GM23338 (cell line): ENCODE results near the gene DUSP18. TPM values are rescaled to one million over a fixed set of nuclear protein-coding genes. Genes with fewer than 3 reads are reported as not detected.

Experiments
- ATAC-seq: fragments of 200-7000 bp; cut with Tn5 transposase; 3 replicates; pipeline ENCODE4 v1.9.1; 2020
- DNase-seq: peaks from one replicate; pipeline ENCODE4 v3.0.0-alpha.2; 2015; ENCODE audit warnings: low spot score
- H2AFZ ChIP-seq: fragments of 200-600 bp; sonication (generic); 2 replicates; pipeline ENCODE4 v1.8.0; 2016; ENCODE audit warnings: antibody characterized with exemption, mild to moderate bottlenecking, moderate library complexity
- H3F3A ChIP-seq: fragments of 200-600 bp; sonication (generic); replicated peaks from 2 replicates; pipeline ENCODE4 v1.8.0; 2017; ENCODE audit warnings: antibody characterized with exemption, mixed run types, low read depth
- H3K27ac ChIP-seq: fragments of 200-600 bp; sonication (generic); 2 replicates; pipeline ENCODE4 v1.6.1; 2016; ENCODE audit warnings: low read depth
- H3K27me3 ChIP-seq: fragments of 200-600 bp; sonication (generic); 2 replicates; pipeline ENCODE4 v1.8.0; 2016; ENCODE audit warnings: mild to moderate bottlenecking, mixed run types, moderate library complexity; ENCODE audit not compliant: insufficient read depth
- H3K36me3 ChIP-seq: fragments of 200-600 bp; sonication (generic); 2 replicates; pipeline ENCODE4 v1.8.0; 2016; ENCODE audit warnings: mild to moderate bottlenecking; ENCODE audit not compliant: insufficient read depth
- H3K4me1 ChIP-seq: fragments of 200-600 bp; sonication (generic); 2 replicates; pipeline ENCODE4 v1.8.0; 2016; ENCODE audit warnings: mild to moderate bottlenecking, moderate library complexity; ENCODE audit not compliant: insufficient read depth
- H3K4me2 ChIP-seq: fragments of 200-600 bp; sonication (generic); 2 replicates; pipeline ENCODE4 v1.7.1; 2017; ENCODE audit warnings: mixed run types
- H3K4me3 ChIP-seq: fragments of 200-600 bp; sonication (generic); 2 replicates; pipeline ENCODE4 v1.6.1; 2016; ENCODE audit warnings: mixed run types
- H3K79me2 ChIP-seq: fragments of 200-600 bp; sonication (generic); replicated peaks from 2 replicates; pipeline ENCODE4 v1.8.0; 2017; ENCODE audit warnings: mild to moderate bottlenecking; ENCODE audit not compliant: insufficient read depth
- H3K9me2 ChIP-seq: fragments of 200-600 bp; sonication (generic); 2 replicates; pipeline ENCODE4 v1.8.0; 2017; ENCODE audit not compliant: insufficient read depth
- H4K20me1 ChIP-seq: fragments of 200-600 bp; sonication (generic); replicated peaks from 2 replicates; pipeline ENCODE4 v1.8.0; 2017; ENCODE audit warnings: mild to moderate bottlenecking; ENCODE audit not compliant: insufficient read depth
- H3K27ac Mint-ChIP-seq: 2 replicates; pipeline ENCODE4 v1.8.0; 2020; ENCODE audit warnings: inconsistent platforms, mild to moderate bottlenecking, moderate library complexity, mixed read lengths
- H3K27me3 Mint-ChIP-seq: 3 replicates; pipeline ENCODE4 v1.8.0; 2022; ENCODE audit warnings: low read depth, mild to moderate bottlenecking, moderate library complexity, mixed read lengths, inconsistent platforms; ENCODE audit not compliant: insufficient read depth, poor library complexity
- H3K36me3 Mint-ChIP-seq: 3 replicates; pipeline ENCODE4 v1.8.0; 2021; ENCODE audit warnings: low read depth, mild to moderate bottlenecking, inconsistent platforms, moderate library complexity, mixed read lengths
- H3K4me1 Mint-ChIP-seq: 3 replicates; pipeline ENCODE4 v1.8.0; 2020; ENCODE audit warnings: mild to moderate bottlenecking, inconsistent platforms, mixed read lengths
- H3K4me3 Mint-ChIP-seq: 3 replicates; pipeline ENCODE4 v1.8.0; 2021; ENCODE audit warnings: moderate library complexity, mild to moderate bottlenecking, inconsistent platforms, mixed read lengths
- H3K9me3 Mint-ChIP-seq: 3 replicates; pipeline ENCODE4 v1.8.0; 2020; ENCODE audit warnings: moderate library complexity, mild to moderate bottlenecking, inconsistent platforms, mixed read lengths
- CREB1 ChIP-seq: fragments of 250-450 bp; sonication (Bioruptor Pico); IDR thresholded peaks from 2 replicates; pipeline ENCODE4 v1.5.0; 2020; ENCODE audit warnings: low read depth, mild to moderate bottlenecking, moderate library complexity
- CTCF ChIP-seq, 2 experiments: fragments of 200-600 bp in 1 of 2; sonication (generic) in 1 of 2; conservative IDR thresholded peaks; 2 replicates each; pipeline versions ENCODE4 v1.5.1 to v1.6.1; 2016 to 2017; ENCODE audit warnings: antibody characterized with exemption in 2 of 2, low read depth in 2 of 2, mild to moderate bottlenecking in 2 of 2, moderate library complexity in 1 of 2
- ETS1 ChIP-seq: IDR thresholded peaks from 2 replicates; pipeline ENCODE4 v1.6.1; 2016; ENCODE audit warnings: antibody characterized with exemption
- EZH2 ChIP-seq: fragments of 200-600 bp; sonication (generic); IDR thresholded peaks from one replicate; pipeline ENCODE4 v1.8.0; 2017; ENCODE audit warnings: antibody characterized with exemption, mild to moderate bottlenecking, low read depth; ENCODE audit not compliant: unreplicated experiment
- EZH2phosphoT487 ChIP-seq: fragments of 200-600 bp; sonication (generic); IDR thresholded peaks from one replicate; pipeline ENCODE4 v1.8.1; 2018; ENCODE audit warnings: antibody characterized with exemption; ENCODE audit not compliant: unreplicated experiment
- JUNB ChIP-seq: IDR thresholded peaks from one replicate; pipeline ENCODE4 v1.6.1; 2016; ENCODE audit warnings: antibody characterized with exemption; ENCODE audit not compliant: unreplicated experiment
- NANOG ChIP-seq: IDR thresholded peaks from 2 replicates; pipeline ENCODE4 v1.6.1; 2016; ENCODE audit warnings: antibody characterized with exemption, borderline replicate concordance
- POLR2AphosphoS5 ChIP-seq: IDR thresholded peaks from 2 replicates; pipeline ENCODE4 v1.6.1; 2016; ENCODE audit warnings: antibody characterized with exemption, low read depth
- REST ChIP-seq: IDR thresholded peaks from one replicate; pipeline ENCODE4 v1.6.1; 2018; ENCODE audit warnings: antibody characterized with exemption; ENCODE audit not compliant: unreplicated experiment
- STAT1 ChIP-seq: IDR thresholded peaks from one replicate; pipeline ENCODE4 v1.6.1; 2016; ENCODE audit warnings: antibody characterized with exemption; ENCODE audit not compliant: unreplicated experiment
- ZNF114 ChIP-seq: fragments of 250-450 bp; sonication (Bioruptor Pico); IDR thresholded peaks from 2 replicates; pipeline ENCODE4 v1.5.0; 2020; ENCODE audit warnings: mild to moderate bottlenecking, moderate library complexity
- ZNF331 ChIP-seq: fragments of 250-450 bp; sonication (Bioruptor Pico); IDR thresholded peaks from 2 replicates; pipeline ENCODE4 v1.5.0; 2020; ENCODE audit warnings: low read depth, mild to moderate bottlenecking, moderate library complexity
- ZNF462 ChIP-seq: fragments of 250-450 bp; sonication (Bioruptor Pico); IDR thresholded peaks from 2 replicates; pipeline ENCODE4 v1.5.0; 2020; ENCODE audit warnings: mild to moderate bottlenecking, moderate library complexity
- polyA plus RNA-seq: library from polyadenylated mRNA; unstranded; fragments of >200 nt; fragmentation: Nextera tagmentation; extraction: Ambion mirVana; gene quantifications from 2 replicates; pipeline ENCODE4 v1.2.1, GENCODE V29; 2016
- total RNA-seq: library from RNA; depleted of rRNA; stranded (reverse); fragments of >200 nt; shearing (Covaris generic); gene quantifications from 2 replicates; pipeline ENCODE4 v1.2.3, GENCODE V29; 2014

The DUSP18 gene
- total and polyA plus RNA-seq, 2 experiments from 2014 or later: 2.2 to 2.7 TPM

GRCh38 chr22:30664798-30665197 lies 2.9 kb downstream of the DUSP18 start:
- ATAC-seq: no peak
- peaks cover 14% of the 10 kb centered on the region for H3K27me3 Mint-ChIP-seq
- H3K4me3 ChIP-seq: no peak overlapping the region
- H3K27ac ChIP-seq: no peak overlapping the region
- H3K27ac Mint-ChIP-seq: no peak overlapping the region
- 0 out of 3 replicates have a peak, but pooled peaks cover under 1% of the 10 kb centered on the region for H3K36me3 Mint-ChIP-seq
- DNase-seq: no peak
- H3K9me3 Mint-ChIP-seq: peaks cover 3% of the 10 kb centered on the region; the same call in 1 of the 3 replicates
- H3K4me2 ChIP-seq: no peak overlapping the region
- H3K4me1 Mint-ChIP-seq: peaks cover 15% of the 10 kb centered on the region
- no peaks in the 10 kb centered on the region for H3K79me2 ChIP-seq
- no peaks in the 10 kb centered on the region for H3K9me2 ChIP-seq
- no peak overlapping the region for H3K4me3 Mint-ChIP-seq
- peaks cover 10% of the 10 kb centered on the region; the same call in 1 of the 2 replicates for H3F3A ChIP-seq
- no peak overlapping the region for H2AFZ ChIP-seq
- H3K36me3 ChIP-seq: no peaks in the 10 kb centered on the region
- peaks cover 16% of the 10 kb centered on the region for H3K4me1 ChIP-seq
- peaks cover 20% of the 10 kb centered on the region for H3K27me3 ChIP-seq
- no peaks in the 10 kb centered on the region for H4K20me1 ChIP-seq
- TF ChIP-seq CREB1 (CRISPR knock-in tag) (no peak), STAT1 (no peak), ZNF331 (CRISPR knock-in tag) (no peak), ZNF114 (no peak), CTCF (conservative IDR thresholded peaks at IDR 0.05; ENCODE audit: low read depth in 2 of 2) (no peak), EZH2phosphoT487 (no peak), REST (no peak), JUNB (no peak), NANOG (no peak), ZNF462 (CRISPR knock-in tag) (no peak), POLR2AphosphoS5 (no peak), EZH2 (no peak), ETS1 (no peak)
